ENCODE measurements around the gene SH3TC1.

Gene SH3TC1

GRCh38 chr4:8280158-8280875, 81.2 kb downstream of the SH3TC1 start:
- Histone ChIP-seq H3K4me3 (ENCODE audit: low read length, poor library complexity, severe bottlenecking) (no peak overlapping the region), H3K79me2 (ENCODE audit: insufficient read depth, low read length) (no peaks in the 10 kb centered on the region), H4K20me1 (ENCODE audit: insufficient read depth, low read length, poor library complexity, severe bottlenecking) (no peaks in the 10 kb centered on the region), H3K4me1 (ENCODE audit: insufficient read depth, low read length, poor library complexity, severe bottlenecking) (no peaks in the 10 kb centered on the region), H3K4me2 (ENCODE audit: low read depth, low read length, poor library complexity, severe bottlenecking) (no peak overlapping the region), H2AFZ (ENCODE audit: low read length) (no peak overlapping the region), H3F3A (ENCODE audit: low read depth) (no peaks in the 10 kb centered on the region), H3K27me3 (ENCODE audit: insufficient read depth, low read length, poor library complexity, severe bottlenecking) (no peaks in the 10 kb centered on the region), H3K36me3 (ENCODE audit: insufficient read depth, low read length) (no peaks in the 10 kb centered on the region), H3K9me3 (ENCODE audit: insufficient read depth, low read depth, low read length) (no peaks in the 10 kb centered on the region), H3K9me2 (replicated peaks; ENCODE audit: low read depth, low read length) (no peaks in the 10 kb centered on the region), H3K9ac (ENCODE audit: low read depth, low read length, poor library complexity, severe bottlenecking) (no peak overlapping the region)
- TF ChIP-seq CTCF (conservative IDR thresholded peaks at IDR 0.05; ENCODE audit: low read length) = no peak
- TF ChIP-seq EZH2phosphoT487 (IDR thresholded peaks at IDR 0.05; ENCODE audit: borderline replicate concordance) = no peak

GRCh38 chr4:8280876-8281440, 81.9 kb downstream of the SH3TC1 start:
- Histone ChIP-seq H3K4me3 (ENCODE audit: low read length, poor library complexity, severe bottlenecking) (no peak overlapping the region), H3K9me2 (replicated peaks; ENCODE audit: low read depth, low read length) (no peaks in the 10 kb centered on the region), H4K20me1 (ENCODE audit: insufficient read depth, low read length, poor library complexity, severe bottlenecking) (no peaks in the 10 kb centered on the region), H3K79me2 (ENCODE audit: insufficient read depth, low read length) (no peaks in the 10 kb centered on the region), H2AFZ (ENCODE audit: low read length) (no peak overlapping the region), H3K4me2 (ENCODE audit: low read depth, low read length, poor library complexity, severe bottlenecking) (no peak overlapping the region), H3K36me3 (ENCODE audit: insufficient read depth, low read length) (no peaks in the 10 kb centered on the region), H3K9ac (ENCODE audit: low read depth, low read length, poor library complexity, severe bottlenecking) (no peak overlapping the region), H3K27me3 (ENCODE audit: insufficient read depth, low read length, poor library complexity, severe bottlenecking) (no peaks in the 10 kb centered on the region), H3K4me1 (ENCODE audit: insufficient read depth, low read length, poor library complexity, severe bottlenecking) (no peaks in the 10 kb centered on the region), H3K9me3 (ENCODE audit: insufficient read depth, low read depth, low read length) (no peaks in the 10 kb centered on the region), H3F3A (ENCODE audit: low read depth) (no peaks in the 10 kb centered on the region)
- TF ChIP-seq EZH2phosphoT487 (IDR thresholded peaks at IDR 0.05; ENCODE audit: borderline replicate concordance) (no peak), CTCF (conservative IDR thresholded peaks at IDR 0.05; ENCODE audit: low read length) (no peak)

GRCh38 chr4:8281519-8282133, 82.5 kb downstream of the SH3TC1 start:
- H4K20me1 ChIP-seq (ENCODE audit: insufficient read depth, low read length, poor library complexity, severe bottlenecking) = no peaks in the 10 kb centered on the region
- H3K36me3 ChIP-seq (ENCODE audit: insufficient read depth, low read length) = no peaks in the 10 kb centered on the region
- H2AFZ ChIP-seq (ENCODE audit: low read length) = no peak overlapping the region
- H3K4me3 ChIP-seq (ENCODE audit: low read length, poor library complexity, severe bottlenecking) = no peak overlapping the region
- no peak overlapping the region for H3K9ac ChIP-seq (ENCODE audit: low read depth, low read length, poor library complexity, severe bottlenecking)
- no peak overlapping the region for H3K4me2 ChIP-seq (ENCODE audit: low read depth, low read length, poor library complexity, severe bottlenecking)
- no peaks in the 10 kb centered on the region for H3K4me1 ChIP-seq (ENCODE audit: insufficient read depth, low read length, poor library complexity, severe bottlenecking)
- TF ChIP-seq CTCF (conservative IDR thresholded peaks at IDR 0.05; ENCODE audit: low read length) (no peak), EZH2phosphoT487 (IDR thresholded peaks at IDR 0.05; ENCODE audit: borderline replicate concordance) (no peak)
- no peaks in the 10 kb centered on the region for H3F3A ChIP-seq (ENCODE audit: low read depth)
- H3K79me2 ChIP-seq (ENCODE audit: insufficient read depth, low read length) = no peaks in the 10 kb centered on the region
- H3K9me2 ChIP-seq (replicated peaks; ENCODE audit: low read depth, low read length) = no peaks in the 10 kb centered on the region
- H3K9me3 ChIP-seq (ENCODE audit: insufficient read depth, low read depth, low read length) = no peaks in the 10 kb centered on the region
- no peaks in the 10 kb centered on the region for H3K27me3 ChIP-seq (ENCODE audit: insufficient read depth, low read length, poor library complexity, severe bottlenecking)
